Testis (tissue), 2 donors: ENCODE data around the gene OMD.

Experiments used
- POLR2A ChIP-seq: fragments of 450-650 bp; IDR thresholded peaks from one replicate; pipeline ENCODE4 v1.6.1; 2017; ENCODE audit warnings: antibody characterized with exemption, mild to moderate bottlenecking, moderate library complexity
- TF ChIP-seq, protein P1 (sequence below), 3 experiments: fragments of 450-650 bp in 2 of 3; fragments of 200-600 bp in 1 of 3; sonication (generic) in 1 of 3; IDR thresholded peaks; one replicate each; pipeline ENCODE4 v1.5.1; 2016 to 2019; ENCODE audit warnings: antibody characterized with exemption in 3 of 3, mild to moderate bottlenecking in 2 of 3, moderate library complexity in 1 of 3

DNA sequence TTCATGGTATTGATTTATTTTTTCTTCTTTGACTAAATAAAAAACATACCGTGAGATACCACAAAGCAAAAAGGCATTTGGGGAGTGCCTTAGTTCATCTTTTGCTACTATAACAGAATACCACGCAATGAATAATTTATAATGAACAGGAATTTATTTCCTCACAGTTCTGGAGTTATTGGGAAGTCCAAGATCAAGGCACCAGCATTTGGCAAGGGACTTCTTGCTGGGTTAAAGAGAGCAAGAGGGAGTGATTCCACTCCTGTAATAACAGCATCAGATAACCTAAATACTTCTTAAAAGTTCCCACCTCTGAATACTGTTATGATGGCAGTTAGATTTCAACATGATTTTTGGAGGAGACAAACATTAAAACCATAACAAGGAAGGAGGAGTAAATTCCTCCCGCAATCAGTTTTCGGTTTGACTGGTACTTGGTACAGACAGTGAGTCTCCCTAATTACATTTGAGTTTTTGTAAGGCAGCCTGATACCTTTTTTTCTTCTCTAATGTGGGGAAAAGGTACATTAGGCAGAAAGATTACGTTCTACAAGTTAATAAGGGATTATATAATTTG, 8.8 kb upstream of the OMD start:
- TF ChIP-seq, protein P1, sequence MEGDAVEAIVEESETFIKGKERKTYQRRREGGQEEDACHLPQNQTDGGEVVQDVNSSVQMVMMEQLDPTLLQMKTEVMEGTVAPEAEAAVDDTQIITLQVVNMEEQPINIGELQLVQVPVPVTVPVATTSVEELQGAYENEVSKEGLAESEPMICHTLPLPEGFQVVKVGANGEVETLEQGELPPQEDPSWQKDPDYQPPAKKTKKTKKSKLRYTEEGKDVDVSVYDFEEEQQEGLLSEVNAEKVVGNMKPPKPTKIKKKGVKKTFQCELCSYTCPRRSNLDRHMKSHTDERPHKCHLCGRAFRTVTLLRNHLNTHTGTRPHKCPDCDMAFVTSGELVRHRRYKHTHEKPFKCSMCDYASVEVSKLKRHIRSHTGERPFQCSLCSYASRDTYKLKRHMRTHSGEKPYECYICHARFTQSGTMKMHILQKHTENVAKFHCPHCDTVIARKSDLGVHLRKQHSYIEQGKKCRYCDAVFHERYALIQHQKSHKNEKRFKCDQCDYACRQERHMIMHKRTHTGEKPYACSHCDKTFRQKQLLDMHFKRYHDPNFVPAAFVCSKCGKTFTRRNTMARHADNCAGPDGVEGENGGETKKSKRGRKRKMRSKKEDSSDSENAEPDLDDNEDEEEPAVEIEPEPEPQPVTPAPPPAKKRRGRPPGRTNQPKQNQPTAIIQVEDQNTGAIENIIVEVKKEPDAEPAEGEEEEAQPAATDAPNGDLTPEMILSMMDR (IDR thresholded peaks at IDR 0.05): no peak
- TF ChIP-seq POLR2A: no peak
